HG02623 (cell line): Measurements from ENCODE around the gene EIF4E1B.

Experiments
- ATAC-seq: cut with Tn5 transposase; IDR thresholded peaks from one replicate; pipeline ENCODE4 v1.9.1; 2021; ENCODE audit warnings: moderate library complexity; ENCODE audit not compliant: unreplicated experiment

EIF4E1B gene

DNA sequence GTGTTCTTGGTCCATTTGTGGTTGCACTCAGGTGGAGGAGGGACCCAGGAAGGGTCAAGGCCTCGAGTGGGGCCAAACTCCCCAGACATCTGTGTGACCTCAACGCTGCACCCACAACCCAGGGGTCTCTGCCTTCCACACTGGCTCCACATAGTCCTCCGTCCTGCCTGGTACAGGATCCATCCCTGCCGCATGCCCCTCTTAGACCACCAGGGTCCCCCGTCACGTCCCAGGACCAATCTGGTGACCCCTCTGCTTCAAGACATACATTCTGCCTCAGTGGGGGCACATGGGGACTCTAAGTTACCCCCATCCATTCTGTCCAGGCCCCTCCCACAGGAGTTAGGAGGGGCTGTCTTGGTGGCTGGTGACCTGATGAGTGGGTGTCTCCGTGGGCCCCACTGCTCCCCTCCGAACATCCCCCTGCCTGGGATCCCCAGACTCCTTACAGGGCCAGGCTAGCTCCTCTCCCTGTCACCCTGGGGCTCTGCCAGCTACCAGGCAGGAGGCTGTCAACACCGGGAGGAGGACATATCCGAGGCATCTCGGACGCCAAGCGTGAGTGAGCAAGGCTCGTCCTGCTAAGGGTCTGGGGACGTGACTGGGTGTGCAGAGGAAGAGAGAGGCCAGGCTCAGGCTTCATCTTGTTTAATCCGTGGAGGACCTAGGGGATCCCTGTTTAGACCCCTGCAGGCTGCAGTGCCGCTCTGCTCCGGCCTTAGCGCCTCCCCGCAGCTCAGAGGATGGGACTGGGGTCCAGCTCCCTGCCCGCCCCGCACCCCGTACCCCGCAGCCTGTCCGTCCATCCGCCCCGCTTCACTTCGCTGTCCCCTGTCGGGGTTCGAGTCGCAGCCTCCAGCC, 49.1 kb downstream of the EIF4E1B start:
- no peak for ATAC-seq

- ATAC-seq = no peak
These were observed 49.7 kb downstream of the EIF4E1B start for GRCh38 chr5:176680226-176680563.

DNA sequence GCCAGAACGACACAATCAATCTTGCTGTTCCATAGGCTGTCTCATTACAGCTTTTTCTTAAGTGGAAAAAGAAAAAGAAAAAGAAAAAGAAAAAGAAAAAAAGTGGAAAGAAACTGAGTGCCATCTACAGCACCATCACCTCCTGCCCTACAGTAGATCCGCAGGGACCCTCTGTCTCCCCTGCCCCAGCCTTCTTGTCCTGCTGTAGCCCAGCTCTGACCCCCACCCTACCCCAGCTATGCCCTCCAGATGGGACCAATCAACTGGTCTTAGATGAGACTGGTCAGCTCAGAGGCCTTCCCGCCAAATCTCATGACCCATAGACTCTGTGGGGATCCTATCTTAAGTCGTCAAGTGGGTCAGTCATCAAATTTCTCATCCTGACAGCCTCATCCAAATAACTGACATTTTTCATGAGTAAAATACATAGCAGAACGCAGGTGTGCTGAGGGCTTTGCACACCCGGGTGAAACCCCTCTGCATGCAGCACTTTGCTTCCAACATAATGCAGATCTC, 51.6 kb downstream of the EIF4E1B start:
- no peak for ATAC-seq

GRCh38 chr5:176685010-176685409, 54.5 kb downstream of the EIF4E1B start:
- ATAC-seq = no peak

DNA sequence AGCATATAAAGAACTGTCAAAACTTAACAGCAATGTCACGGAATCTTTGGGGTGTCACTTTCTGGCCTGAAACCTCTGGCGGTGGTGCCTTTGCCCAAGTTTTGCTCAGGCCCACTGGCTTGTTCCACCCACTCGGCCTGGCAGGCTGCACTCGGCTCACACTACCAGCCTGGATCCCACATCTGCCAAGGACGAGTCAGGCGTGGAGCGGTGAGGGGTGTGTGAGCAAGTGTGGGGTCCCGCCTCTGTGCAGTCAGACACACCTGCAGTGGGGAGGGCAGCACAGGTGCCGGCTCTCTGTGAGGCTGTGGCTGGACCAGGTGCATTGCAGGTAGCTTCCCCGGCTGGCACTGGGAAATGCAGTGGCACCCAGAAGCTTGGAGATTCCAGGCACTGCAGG, 56.8 kb downstream of the EIF4E1B start:
- ATAC-seq = no peak

DNA sequence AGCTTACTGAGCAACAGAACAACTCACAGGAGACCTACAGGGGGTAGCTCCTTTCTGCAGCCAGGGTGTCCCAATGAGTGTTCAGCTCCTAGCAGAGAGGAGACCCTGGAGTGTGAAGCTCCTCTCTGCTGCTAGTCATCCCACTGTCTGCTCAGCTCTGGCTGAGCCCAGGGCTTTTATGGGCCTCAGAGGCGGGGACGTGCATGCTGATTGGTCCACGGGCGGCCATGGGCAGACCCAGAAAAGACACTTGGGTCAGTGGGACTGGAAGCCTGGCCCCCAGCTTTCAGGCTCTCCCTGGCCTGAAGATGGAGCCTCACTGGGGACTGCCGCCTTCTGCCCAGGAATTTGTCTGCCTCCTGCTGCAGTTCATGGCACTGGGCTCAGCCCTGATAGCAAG, 57.4 kb downstream of the EIF4E1B start:
- ATAC-seq = no peak

DNA sequence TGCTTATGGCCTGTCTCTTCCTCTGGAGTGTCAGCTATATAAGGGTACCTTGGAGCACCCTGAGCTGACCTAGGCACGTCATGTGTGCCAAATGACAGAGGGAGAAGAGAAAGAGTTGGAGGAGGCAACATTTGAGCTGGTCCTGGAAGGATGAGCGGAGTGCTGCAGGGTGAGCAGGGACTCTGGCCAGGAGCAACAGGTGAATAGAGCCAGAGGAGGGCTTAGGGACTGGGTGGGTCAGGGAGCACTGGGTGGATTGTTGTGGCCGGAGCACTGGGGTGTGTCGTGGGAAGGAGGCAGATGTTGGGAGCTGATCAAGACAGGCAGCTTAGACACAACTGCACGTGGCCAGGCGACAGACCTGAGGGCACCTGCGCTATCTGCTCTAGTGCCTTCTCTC, 60.4 kb downstream of the EIF4E1B start:
- no peak for ATAC-seq

DNA sequence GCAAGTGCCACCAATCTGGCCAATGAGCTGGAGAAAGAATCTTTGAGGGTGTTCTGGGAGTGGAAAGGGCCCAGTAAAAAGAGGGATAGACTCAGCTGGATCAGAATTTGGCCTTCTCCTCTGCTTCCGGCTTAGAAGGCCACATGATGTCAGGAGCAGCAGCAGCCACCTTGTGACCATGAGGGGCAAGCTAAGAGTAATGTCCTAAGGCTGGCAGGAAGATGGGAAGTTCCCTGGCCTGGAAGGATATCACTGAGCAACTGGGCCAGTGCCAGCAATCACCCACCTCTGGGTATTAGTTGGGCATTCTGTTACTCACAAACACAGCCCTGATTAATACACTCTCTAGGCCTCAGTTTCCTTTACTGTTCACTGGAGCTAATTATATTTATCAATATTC, 61.0 kb downstream of the EIF4E1B start:
- no peak for ATAC-seq

GRCh38 chr5:176692326-176692725, 61.9 kb downstream of the EIF4E1B start:
- no peak for ATAC-seq

- ATAC-seq = no peak
These were observed 62.5 kb downstream of the EIF4E1B start for GRCh38 chr5:176692839-176693476.

GRCh38 chr5:176693477-176693851, 63.0 kb downstream of the EIF4E1B start:
- no peak for ATAC-seq

DNA sequence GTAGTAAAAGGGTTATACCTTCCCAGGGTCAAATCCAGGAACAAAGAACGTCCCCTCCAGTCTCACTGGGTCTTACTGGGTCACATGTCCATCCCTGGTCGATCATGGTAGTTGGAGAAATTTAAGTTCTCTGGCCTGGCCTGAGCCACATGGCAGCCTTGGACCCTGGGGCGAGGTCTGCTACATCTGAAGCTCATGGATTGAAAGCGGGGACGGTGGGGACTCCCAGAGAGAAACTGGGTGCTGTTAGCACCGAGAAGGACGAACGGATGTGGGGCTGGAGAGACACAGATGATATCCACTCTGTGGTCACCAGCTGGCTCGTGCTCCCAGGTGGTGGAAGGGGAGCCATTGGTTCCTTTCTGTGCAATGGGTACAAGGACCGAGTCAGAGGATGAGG, 63.7 kb downstream of the EIF4E1B start:
- no peak for ATAC-seq

DNA sequence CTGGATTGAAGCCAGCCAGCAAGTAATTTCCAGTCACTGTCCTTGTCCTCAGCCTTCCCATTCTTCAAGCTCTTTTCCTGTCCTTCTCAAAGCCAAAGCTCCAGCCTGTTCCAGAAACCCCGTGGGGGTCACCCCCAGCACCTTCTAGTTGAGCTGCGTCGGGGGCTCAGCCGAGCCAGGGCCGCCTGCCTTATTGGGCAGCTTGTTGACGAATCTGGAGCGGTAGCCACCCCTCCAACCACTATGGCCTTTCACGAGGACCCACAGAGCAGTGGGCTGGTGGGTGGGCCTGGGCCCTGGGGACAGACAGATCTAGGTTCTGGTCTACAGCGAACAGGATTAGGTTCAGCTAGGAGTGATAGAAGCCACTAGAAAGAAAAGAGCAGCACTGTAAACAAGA, 64.2 kb downstream of the EIF4E1B start:
- no peak for ATAC-seq

DNA sequence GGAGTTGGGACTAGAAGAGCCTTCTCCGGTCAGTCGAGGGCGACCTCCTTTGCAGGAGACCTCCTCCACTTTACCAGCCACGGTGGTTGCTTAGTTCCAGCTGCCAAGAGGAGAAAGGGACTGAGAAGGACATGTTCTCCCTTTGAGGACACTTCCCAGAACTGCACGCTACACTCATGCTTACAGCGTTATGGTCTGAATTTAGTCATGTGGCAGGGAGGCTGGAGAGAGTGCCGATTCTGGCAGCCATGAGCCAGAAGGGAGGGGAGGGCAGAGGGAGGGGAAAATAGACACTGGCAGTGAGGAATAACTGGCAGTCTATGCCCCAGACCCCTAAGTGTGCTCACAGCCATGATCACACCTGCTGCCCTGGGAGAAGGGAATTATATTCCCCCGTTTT, 64.6 kb downstream of the EIF4E1B start:
- ATAC-seq = no peak
